CD4-positive, alpha-beta memory T cell (primary cell): ENCODE measurements around the gene CD8B. TPM values are rescaled to one million over a fixed set of nuclear protein-coding genes. Genes with fewer than 3 reads are reported as not detected.

ENCODE experiments used
- CTCF ChIA-PET: fragments of 350-600 bp; sonication (Branson Sonifier 250); formaldehyde crosslinking; loops from one replicate; lab custom pipeline; 2021; ENCODE audit warnings: inconsistent platforms; ENCODE audit not compliant: partially characterized antibody; lab: Charles Lee
- POLR2A ChIA-PET: fragments of 350-600 bp; sonication (Branson Sonifier 250); formaldehyde crosslinking; loops from one replicate; lab custom pipeline; 2021; ENCODE audit not compliant: partially characterized antibody; lab: Charles Lee
- DNase-seq, 5 donors: peaks; one replicate each; pipeline versions ENCODE4 v3.0.0 to v3.0.0-alpha.2; 2020 to 2022; ENCODE audit warnings: mixed read lengths in 1 of 5
- H3K27ac ChIP-seq: one replicate; pipeline ENCODE4 v1.7.0; 2013; ENCODE audit warnings: low read depth, low read length
- H3K27me3 ChIP-seq: 2 replicates; pipeline ENCODE4 v1.7.0; 2013; ENCODE audit warnings: mild to moderate bottlenecking, low read length, moderate library complexity; ENCODE audit not compliant: insufficient read depth
- H3K36me3 ChIP-seq: 2 replicates; pipeline ENCODE4 v1.7.0; 2013; ENCODE audit warnings: mild to moderate bottlenecking, low read length, moderate library complexity; ENCODE audit not compliant: insufficient read depth
- H3K4me1 ChIP-seq: 2 replicates; pipeline ENCODE4 v1.7.0; 2013; ENCODE audit warnings: mild to moderate bottlenecking, low read length, moderate library complexity; ENCODE audit not compliant: insufficient read depth
- H3K4me3 ChIP-seq, 2 donors: one replicate each; pipeline ENCODE4 v1.7.0; 2013; ENCODE audit warnings: low read length in 2 of 2, mild to moderate bottlenecking in 1 of 2
- H3K9me3 ChIP-seq, 2 donors: one replicate each; pipeline ENCODE4 v1.7.0; 2013; ENCODE audit warnings: low read length in 2 of 2, control low read depth in 1 of 2; ENCODE audit not compliant: control insufficient read depth in 1 of 2
- H3K27ac Mint-ChIP-seq, 7 donors: one replicate each; pipeline ENCODE4 v1.8.0; 2020 to 2021; ENCODE audit warnings: mixed read lengths in 7 of 7, mild to moderate bottlenecking in 6 of 7, inconsistent platforms in 3 of 7, moderate library complexity in 3 of 7
- H3K27me3 Mint-ChIP-seq, 2 donors: one replicate each; pipeline ENCODE4 v1.8.0; 2020 to 2021; ENCODE audit warnings: mixed read lengths in 2 of 2
- H3K36me3 Mint-ChIP-seq, 2 donors: one replicate each; pipeline ENCODE4 v1.8.0; 2020 to 2021; ENCODE audit warnings: mixed read lengths in 2 of 2, inconsistent platforms in 1 of 2, mild to moderate bottlenecking in 1 of 2
- H3K4me1 Mint-ChIP-seq, 4 donors: one replicate each; pipeline ENCODE4 v1.8.0; 2020 to 2021; ENCODE audit warnings: mixed read lengths in 4 of 4, mild to moderate bottlenecking in 1 of 4
- H3K4me3 Mint-ChIP-seq, 8 donors: one replicate each; pipeline ENCODE4 v1.8.0; 2020 to 2021; ENCODE audit warnings: mixed read lengths in 8 of 8, mild to moderate bottlenecking in 7 of 8, moderate library complexity in 6 of 8, inconsistent platforms in 3 of 8
- H3K9me3 Mint-ChIP-seq, 8 donors: one replicate each; pipeline ENCODE4 v1.8.0; 2020 to 2021; ENCODE audit warnings: mixed read lengths in 8 of 8, mild to moderate bottlenecking in 5 of 8, inconsistent platforms in 3 of 8, moderate library complexity in 1 of 8
- intact Hi-C: fragments of 100-400 bp; cut with micrococcal nuclease; formaldehyde crosslinking; loops from one replicate; pipeline ENCODE4 v1.15.1; 2023
- polyA plus RNA-seq, 2 donors: library from polyadenylated mRNA; unstranded; fragments of 300-500 nt; fragmentation: Illumina TruSeq; gene quantifications; one replicate each; pipeline ENCODE4 v1.2.3, GENCODE V29; 2021
- total RNA-seq, 2 experiments: library from RNA; stranded (reverse); gene quantifications; one replicate each; pipeline ENCODE4 v1.2.3, GENCODE V29; 2021

CD8B gene
- total and polyA plus RNA-seq, 4 experiments from 2014 or later, result 0.22 to 1.1 (median 0.59) TPM

DNA sequence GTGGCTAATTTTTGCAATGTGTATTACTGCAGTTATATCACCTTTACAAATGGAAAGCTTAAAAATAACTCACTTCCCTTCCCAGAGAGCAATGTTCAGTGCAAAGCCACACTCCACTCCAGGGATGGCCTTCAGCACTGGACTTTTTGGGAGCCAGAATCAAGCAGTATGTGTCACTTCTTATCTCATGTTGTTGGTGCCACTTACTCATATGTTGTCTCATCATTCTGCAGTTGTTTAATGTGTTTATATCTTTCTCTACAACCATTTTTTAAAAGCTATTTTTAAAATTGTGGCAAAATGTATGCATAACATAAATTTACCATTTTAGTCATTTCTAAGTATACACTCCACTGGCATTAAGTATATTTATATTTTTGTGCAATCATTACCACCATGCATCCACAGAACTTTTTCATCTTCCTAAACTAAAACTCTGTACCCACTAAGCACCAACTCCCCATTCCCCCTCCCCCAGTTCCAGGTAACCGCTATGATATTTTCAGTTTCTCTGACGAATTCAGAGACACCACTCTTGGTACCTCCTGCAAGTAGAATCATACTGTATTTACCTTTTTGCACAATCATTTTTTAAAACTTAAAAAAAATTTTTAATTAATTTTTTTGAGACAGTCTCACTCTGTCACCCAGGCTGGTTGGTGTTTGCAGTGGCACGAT is 38.9 kb downstream of the CD8B start:
- peaks cover 0 to 5% of the 10 kb centered on the region in 2 donors for H3K36me3 Mint-ChIP-seq
- Histone ChIP-seq H3K27me3 (no peaks in the 10 kb centered on the region), H3K4me1 (no peaks in the 10 kb centered on the region), H3K4me3 (no peak overlapping the region), H3K27ac (no peak overlapping the region), H3K36me3 (no peaks in the 10 kb centered on the region), H3K9me3 (no peaks in the 10 kb centered on the region)
- peaks cover 18 to 29% of the 10 kb centered on the region in 2 donors for H3K27me3 Mint-ChIP-seq
- H3K4me1 Mint-ChIP-seq, result peaks cover 4 to 9% (median 6%) of the 10 kb centered on the region in 4 donors
- intact Hi-C loops, result no loop called here
- H3K27ac Mint-ChIP-seq, result no peak overlapping the region
- ChIA-PET POLR2A (no interaction called here), CTCF (interaction anchor here (1.9 kb wide), 1 partner anchor 14 kb away, joined by 8 read pairs; no protein-coding TSS in a partner anchor)
- H3K9me3 Mint-ChIP-seq, result peaks cover 0 to 12% (median 6%) of the 10 kb centered on the region in 8 donors
- DNase-seq, result no peak
- no peak overlapping the region for H3K4me3 Mint-ChIP-seq

GRCh38 chr2:86821842-86822241 is 39.8 kb downstream of the CD8B start:
- peak overlapping the region in 1 of 7 donors; percentile 55 for H3K27ac Mint-ChIP-seq
- peaks cover 4 to 9% (median 6%) of the 10 kb centered on the region in 4 donors for H3K4me1 Mint-ChIP-seq
- POLR2A ChIA-PET, result no interaction called here
- Histone ChIP-seq H3K9me3 (no peaks in the 10 kb centered on the region), H3K27ac (no peak overlapping the region), H3K36me3 (no peaks in the 10 kb centered on the region), H3K4me1 (no peaks in the 10 kb centered on the region), H3K27me3 (no peaks in the 10 kb centered on the region), H3K4me3 (no peak overlapping the region)
- intact Hi-C loops, result no loop called here
- H3K9me3 Mint-ChIP-seq, result peaks cover 0 to 12% (median 6%) of the 10 kb centered on the region in 8 donors
- peaks cover 0 to 5% of the 10 kb centered on the region in 2 donors for H3K36me3 Mint-ChIP-seq
- H3K4me3 Mint-ChIP-seq, result peak overlapping the region in 1 of 8 donors; percentile 33
- H3K27me3 Mint-ChIP-seq, result peaks cover 16 to 28% of the 10 kb centered on the region in 2 donors
- no peak for DNase-seq
- CTCF ChIA-PET, result interaction anchor here (1.9 kb wide), 1 partner anchor 13 kb away, joined by 8 read pairs; no protein-coding TSS in a partner anchor

DNA sequence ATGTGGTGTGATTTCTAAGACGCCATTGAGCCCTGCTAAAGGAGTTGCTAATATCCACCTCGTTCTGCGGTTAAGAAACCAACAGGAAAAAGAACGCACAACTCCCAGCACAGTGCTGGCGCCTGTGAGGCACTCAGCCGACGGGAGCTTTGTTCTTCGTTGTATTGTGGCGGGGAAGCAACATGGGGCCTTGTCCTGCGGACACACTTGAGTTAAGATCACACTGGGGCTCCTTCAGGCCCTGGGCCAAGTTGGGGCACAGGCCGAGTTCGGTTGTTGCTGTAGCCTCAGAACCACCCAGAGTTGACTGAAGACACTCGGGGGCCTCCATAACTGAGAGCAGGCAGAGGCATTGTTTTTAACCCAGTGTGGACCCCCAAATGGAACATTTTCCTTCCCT is 40.4 kb downstream of the CD8B start:
- Histone ChIP-seq H3K27ac (no peak overlapping the region), H3K4me3 (no peak overlapping the region)
- POLR2A ChIA-PET, result no interaction called here

DNA sequence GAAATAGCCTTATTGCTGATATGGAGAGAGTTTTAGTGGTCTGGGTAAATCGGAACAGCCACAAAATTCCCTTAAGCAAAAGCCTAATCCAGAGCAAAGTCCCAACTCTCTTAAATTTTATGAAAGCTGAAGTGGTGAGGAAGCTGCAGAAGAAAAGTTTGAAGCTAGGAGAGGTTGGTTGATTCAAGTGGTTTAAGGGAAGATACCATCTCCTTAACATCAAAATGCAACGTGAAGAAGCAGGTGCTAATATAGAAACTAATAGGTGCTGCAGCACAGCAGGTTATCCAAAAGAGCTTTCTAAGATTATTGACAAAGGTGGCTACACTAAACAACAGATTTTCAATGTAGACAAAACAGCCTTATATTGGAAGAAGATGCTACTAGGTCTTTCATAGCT is 42.7 kb downstream of the CD8B start:
- Histone ChIP-seq H3K36me3 (no peaks in the 10 kb centered on the region), H3K9me3 (no peaks in the 10 kb centered on the region), H3K27ac (no peak overlapping the region), H3K4me3 (no peak overlapping the region), H3K27me3 (no peaks in the 10 kb centered on the region), H3K4me1 (no peaks in the 10 kb centered on the region)
- intact Hi-C loops, result no loop called here
- peaks cover 0 to 5% of the 10 kb centered on the region in 2 donors for H3K36me3 Mint-ChIP-seq
- H3K4me3 Mint-ChIP-seq, result no peak overlapping the region
- ChIA-PET POLR2A (no interaction called here), CTCF (no interaction called here)
- H3K27ac Mint-ChIP-seq, result no peak overlapping the region
- peaks cover 8 to 14% of the 10 kb centered on the region in 2 donors for H3K27me3 Mint-ChIP-seq
- H3K9me3 Mint-ChIP-seq, result peaks cover 0 to 12% (median 6%) of the 10 kb centered on the region in 8 donors
- H3K4me1 Mint-ChIP-seq, result no peaks in the 10 kb centered on the region
- no peak for DNase-seq

More for the DNA sequence above, 40.4 kb downstream of the CD8B start:
- Mint-ChIP-seq H3K4me1 (peaks cover 3 to 7% (median 4%) of the 10 kb centered on the region in 4 donors), H3K9me3 (peaks cover 0 to 12% (median 6%) of the 10 kb centered on the region in 8 donors), H3K27ac (no peak overlapping the region), H3K27me3 (peaks cover 16 to 26% of the 10 kb centered on the region in 2 donors), H3K36me3 (peaks cover 0 to 5% of the 10 kb centered on the region in 2 donors), H3K4me3 (no peak overlapping the region)
- Histone ChIP-seq H3K9me3 (no peaks in the 10 kb centered on the region), H3K36me3 (no peaks in the 10 kb centered on the region), H3K27me3 (no peaks in the 10 kb centered on the region), H3K4me1 (no peaks in the 10 kb centered on the region)
- intact Hi-C loops, result no loop called here
- DNase-seq, result no peak
- CTCF ChIA-PET, result interaction anchor here (1.9 kb wide), 1 partner anchor 13 kb away, joined by 8 read pairs; no protein-coding TSS in a partner anchor

DNA sequence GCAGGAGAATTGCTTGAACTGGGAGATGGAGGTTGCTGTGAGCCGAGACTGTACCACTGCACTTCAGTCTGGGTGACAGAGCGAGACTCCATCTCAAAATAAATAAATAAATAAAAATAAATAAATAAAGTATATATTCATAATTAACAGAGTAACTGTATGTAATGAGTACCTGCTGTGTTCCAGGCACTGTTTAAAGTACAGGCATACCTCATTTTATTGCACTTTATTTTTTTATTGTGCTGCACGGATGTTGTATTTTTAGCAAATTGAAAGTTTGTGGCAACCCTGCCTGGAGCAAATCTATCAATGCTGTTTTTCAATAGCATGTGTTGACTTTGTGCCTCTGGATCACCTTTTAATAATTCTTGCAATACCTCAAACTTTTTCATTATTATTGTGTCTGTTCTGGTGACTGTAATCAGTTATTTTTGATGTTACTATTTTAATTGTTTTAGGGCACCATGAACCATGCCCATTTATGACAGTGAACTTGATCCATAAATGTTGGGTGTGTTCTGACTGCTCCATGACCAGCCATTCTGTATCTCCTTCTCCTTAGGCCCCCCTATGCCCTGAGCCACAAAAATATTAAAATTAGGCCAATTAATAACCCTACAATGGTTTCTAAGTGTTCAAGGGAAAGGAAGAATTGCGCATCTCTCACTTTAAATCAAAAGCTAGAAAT is 43.4 kb downstream of the CD8B start:
- H3K36me3 Mint-ChIP-seq, result peaks cover 0 to 5% of the 10 kb centered on the region in 2 donors
- ChIA-PET POLR2A (no interaction called here), CTCF (no interaction called here)
- H3K9me3 ChIP-seq, result no peaks in the 10 kb centered on the region
- H3K9me3 Mint-ChIP-seq, result peaks cover 0 to 12% (median 6%) of the 10 kb centered on the region in 8 donors
- no peak for DNase-seq
- no peaks in the 10 kb centered on the region for H3K27me3 ChIP-seq
- H3K27me3 Mint-ChIP-seq, result peaks cover 13 to 14% of the 10 kb centered on the region in 2 donors
- H3K27ac ChIP-seq, result no peak overlapping the region
- H3K4me3 ChIP-seq, result no peak overlapping the region
- H3K27ac Mint-ChIP-seq, result no peak overlapping the region
- no peaks in the 10 kb centered on the region for H3K4me1 ChIP-seq
- H3K36me3 ChIP-seq, result no peaks in the 10 kb centered on the region
- H3K4me1 Mint-ChIP-seq, result no peaks in the 10 kb centered on the region
- intact Hi-C loops, result no loop called here
- H3K4me3 Mint-ChIP-seq, result no peak overlapping the region

- H3K4me3 ChIP-seq, result no peak overlapping the region
- ChIA-PET CTCF (no interaction called here), POLR2A (no interaction called here)
- H3K9me3 Mint-ChIP-seq, result no peaks in the 10 kb centered on the region
- no peak for DNase-seq
- H3K4me1 Mint-ChIP-seq, result no peaks in the 10 kb centered on the region
- H3K36me3 ChIP-seq, result no peaks in the 10 kb centered on the region
- no peak overlapping the region for H3K27ac Mint-ChIP-seq
- no peak overlapping the region for H3K27ac ChIP-seq
- H3K36me3 Mint-ChIP-seq, result no peaks in the 10 kb centered on the region
- peaks cover 3% of the 10 kb centered on the region for H3K27me3 ChIP-seq
- H3K4me3 Mint-ChIP-seq, result no peak overlapping the region
- no peaks in the 10 kb centered on the region for H3K9me3 ChIP-seq
- intact Hi-C loops, result no loop called here
- no peaks in the 10 kb centered on the region for H3K4me1 ChIP-seq
- peaks cover 21 to 27% of the 10 kb centered on the region in 2 donors for H3K27me3 Mint-ChIP-seq
Measured at GRCh38 chr2:86815611-86816010, 46.1 kb downstream of the CD8B start.

DNA sequence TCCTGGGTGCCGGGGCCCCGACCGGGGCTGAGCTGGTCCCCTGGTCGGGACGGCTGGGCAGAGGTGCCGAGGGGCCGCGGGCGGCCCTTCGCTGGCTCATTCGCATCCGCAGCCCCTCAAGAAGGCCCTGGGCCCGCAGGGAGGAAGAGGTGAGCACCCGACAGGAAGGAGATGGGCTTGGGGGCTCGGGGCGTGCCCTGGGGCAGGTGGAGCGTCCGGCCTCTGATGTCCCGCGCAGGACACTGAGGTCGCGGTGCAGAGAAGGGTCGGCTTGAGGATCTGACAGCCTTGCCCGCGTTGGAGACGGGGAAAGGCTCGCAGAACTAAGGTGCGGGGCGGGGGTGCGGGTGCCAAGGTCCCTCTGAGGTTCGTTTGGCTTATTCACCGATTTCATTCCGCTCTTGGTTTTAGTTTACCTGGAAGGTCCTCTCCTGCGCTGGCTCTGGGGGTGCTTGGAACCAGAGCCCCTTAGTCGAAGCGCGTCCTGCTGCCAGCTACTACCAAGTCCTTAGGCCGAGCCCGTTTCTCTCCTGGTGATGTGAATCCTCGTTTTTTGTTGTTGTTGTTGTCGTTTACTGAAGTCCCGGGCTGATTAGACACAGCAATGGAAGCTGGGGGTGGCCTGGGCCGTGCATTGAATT is 52.1 kb downstream of the CD8B start:
- H3K27me3 Mint-ChIP-seq, result peaks cover 29 to 41% of the 10 kb centered on the region in 2 donors
- H3K4me1 Mint-ChIP-seq, result peaks cover 15 to 26% (median 18%) of the 10 kb centered on the region in 4 donors
- Histone ChIP-seq H3K36me3 (no peaks in the 10 kb centered on the region), H3K27me3 (peaks cover 16% of the 10 kb centered on the region), H3K4me1 (peaks cover 27% of the 10 kb centered on the region), H3K4me3 (no peak overlapping the region), H3K9me3 (no peaks in the 10 kb centered on the region), H3K27ac (no peak overlapping the region)
- H3K4me3 Mint-ChIP-seq, result peak overlapping the region in 7 of 8 donors; percentile 18 to 66 (median 45)
- ChIA-PET POLR2A (no interaction called here), CTCF (interaction anchor here (1.3 to 2.2 kb wide), 2 partner anchors 13 to 15 kb away, joined by 3 to 8 read pairs; no protein-coding TSS in a partner anchor)
- no peaks in the 10 kb centered on the region for H3K36me3 Mint-ChIP-seq
- no peak overlapping the region for H3K27ac Mint-ChIP-seq
- no peaks in the 10 kb centered on the region for H3K9me3 Mint-ChIP-seq
- DNase-seq, result no peak
- intact Hi-C loops, result no loop called here
